ENCODE data around the gene CNGB1. TPM values are rescaled to one million over a fixed set of nuclear protein-coding genes. Genes with fewer than 3 reads are reported as not detected.

CNGB1 gene
- total and polyA plus RNA-seq, 2 donors from 2014 or later = not detected

DNA sequence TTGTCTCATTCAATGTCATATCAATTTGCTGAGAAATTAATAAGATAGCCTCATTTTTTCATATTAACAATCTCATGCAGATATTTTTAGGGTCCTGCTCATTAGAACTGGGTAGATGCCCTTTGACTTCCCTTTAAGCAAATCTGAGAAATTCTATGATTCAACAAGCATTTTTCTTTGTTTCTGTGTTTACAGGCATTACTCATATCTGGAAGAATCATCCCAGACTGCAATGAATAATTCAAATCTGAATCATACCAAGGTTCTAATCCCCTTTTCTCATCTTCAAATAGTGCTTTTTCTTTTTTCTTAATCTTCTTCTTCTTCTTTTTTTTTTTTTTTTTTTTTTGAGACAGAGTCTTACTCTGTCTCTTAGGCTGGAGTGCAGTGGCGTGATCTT lies 99.5 kb downstream of the CNGB1 start:
- no peak overlapping the region for H3K9ac ChIP-seq (ENCODE audit: low read length in 3 of 3)
- no peak overlapping the region for H3K4me3 ChIP-seq (ENCODE audit: low read length in 3 of 3)
- FAIRE-seq (no peak), DNase-seq (no peak)
- H3K9me3 ChIP-seq (ENCODE audit: control insufficient read depth in 2 of 3, insufficient read depth in 1 of 3, low read length in 3 of 3) = no peaks in the 10 kb centered on the region
- H3K27ac ChIP-seq (ENCODE audit: low read depth in 2 of 2, low read length in 2 of 2) = no peak overlapping the region
- no peaks in the 10 kb centered on the region for H3K4me1 ChIP-seq (ENCODE audit: control insufficient read depth in 2 of 3, insufficient read depth in 2 of 3, low read depth in 1 of 3, low read length in 3 of 3)
- no peaks in the 10 kb centered on the region for H3K27me3 ChIP-seq (ENCODE audit: control insufficient read depth, insufficient read depth, low read length)
- no peaks in the 10 kb centered on the region for H3K36me3 ChIP-seq (ENCODE audit: control insufficient read depth in 2 of 3, insufficient read depth in 3 of 3, low read length in 3 of 3)
- intact Hi-C loops (cut with DNase I) = no loop called here
- TF ChIP-seq CTCF (IDR thresholded peaks at IDR 0.05; ENCODE audit: borderline replicate concordance, extremely low read depth, insufficient read depth) = no peak

DNA sequence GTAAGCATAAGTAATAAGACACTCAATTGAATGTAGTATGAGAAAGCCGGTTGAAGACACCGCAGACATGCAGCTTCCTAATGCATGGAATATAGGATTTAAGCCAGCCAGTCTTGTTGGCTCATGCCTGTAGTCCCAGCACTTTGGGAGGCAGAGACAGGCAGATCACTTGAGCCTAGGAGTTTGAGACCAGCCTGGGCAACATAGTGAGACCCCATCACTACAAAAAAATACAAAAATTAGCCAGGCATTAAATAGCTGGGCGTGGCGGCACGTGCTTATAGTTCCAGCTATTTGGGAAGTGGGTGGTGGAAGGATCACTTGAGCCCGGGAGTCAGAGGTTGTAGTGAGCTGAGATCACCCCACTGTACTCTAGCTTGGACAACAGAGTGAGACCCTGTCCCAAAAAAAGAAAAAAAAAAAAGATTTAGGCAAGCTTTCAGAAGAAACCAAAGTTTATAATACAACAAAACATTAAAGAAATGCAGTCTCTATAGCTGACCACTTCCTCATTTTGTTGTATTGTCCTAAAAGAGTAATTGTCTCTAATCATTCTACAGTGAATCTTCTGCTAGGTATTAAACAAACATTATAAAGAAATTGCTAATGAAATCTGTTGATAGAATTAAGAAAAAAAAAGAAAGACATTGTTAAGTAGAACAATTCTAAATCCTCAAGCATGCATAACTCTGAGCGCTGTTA lies 100.0 kb downstream of the CNGB1 start:
- Histone ChIP-seq H3K4me1 (ENCODE audit: control insufficient read depth in 2 of 3, insufficient read depth in 2 of 3, low read depth in 1 of 3, low read length in 3 of 3) (no peaks in the 10 kb centered on the region), H3K36me3 (ENCODE audit: control insufficient read depth in 2 of 3, insufficient read depth in 3 of 3, low read length in 3 of 3) (no peaks in the 10 kb centered on the region), H3K27ac (ENCODE audit: low read depth in 2 of 2, low read length in 2 of 2) (no peak overlapping the region), H3K9me3 (ENCODE audit: control insufficient read depth in 2 of 3, insufficient read depth in 1 of 3, low read length in 3 of 3) (no peaks in the 10 kb centered on the region), H3K27me3 (ENCODE audit: control insufficient read depth, insufficient read depth, low read length) (no peaks in the 10 kb centered on the region), H3K4me3 (ENCODE audit: low read length in 3 of 3) (no peak overlapping the region), H3K9ac (ENCODE audit: low read length in 3 of 3) (no peak overlapping the region)
- no peak for TF ChIP-seq CTCF (IDR thresholded peaks at IDR 0.05; ENCODE audit: borderline replicate concordance, extremely low read depth, insufficient read depth)
- intact Hi-C loops (cut with DNase I) = no loop called here
- FAIRE-seq (no peak), DNase-seq (peak in 1 of 5 donors; percentile 11)

DNA sequence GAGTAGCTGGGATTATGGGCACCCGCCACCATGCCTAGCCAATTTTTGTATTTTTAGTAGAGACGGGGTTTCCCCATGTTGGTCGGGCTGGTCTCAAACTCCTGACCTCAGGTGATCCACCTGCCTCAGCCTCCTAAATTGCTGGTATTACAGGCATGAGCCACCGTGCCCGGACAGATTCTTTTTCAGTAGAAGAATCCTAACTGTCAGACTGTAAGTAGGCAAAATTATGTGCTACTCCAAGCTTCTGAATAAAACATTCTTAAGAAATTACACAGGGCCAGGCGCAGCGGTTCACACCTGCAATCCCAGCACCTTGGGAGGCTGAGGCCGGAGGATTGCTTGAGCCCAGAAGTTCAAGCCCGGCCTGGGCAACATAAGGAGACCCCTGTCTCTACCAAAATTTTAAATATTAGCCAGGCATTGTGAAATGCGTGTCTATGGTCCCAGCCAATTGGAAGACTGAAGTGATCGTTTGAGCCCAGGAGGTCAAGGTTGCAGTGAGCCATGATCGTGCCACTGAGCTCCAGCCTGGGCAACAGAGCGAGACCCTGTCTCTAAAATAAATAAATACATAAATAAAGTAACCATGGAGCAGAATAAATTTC lies 101.9 kb downstream of the CNGB1 start:
- DNase-seq (peak in 1 of 5 donors; percentile 9), FAIRE-seq (no peak)
- Histone ChIP-seq H3K27ac (ENCODE audit: low read depth in 2 of 2, low read length in 2 of 2) (no peak overlapping the region), H3K36me3 (ENCODE audit: control insufficient read depth in 2 of 3, insufficient read depth in 3 of 3, low read length in 3 of 3) (no peaks in the 10 kb centered on the region), H3K9ac (ENCODE audit: low read length in 3 of 3) (no peak overlapping the region), H3K4me1 (ENCODE audit: control insufficient read depth in 2 of 3, insufficient read depth in 2 of 3, low read depth in 1 of 3, low read length in 3 of 3) (no peaks in the 10 kb centered on the region), H3K9me3 (ENCODE audit: control insufficient read depth in 2 of 3, insufficient read depth in 1 of 3, low read length in 3 of 3) (no peaks in the 10 kb centered on the region), H3K4me3 (ENCODE audit: low read length in 3 of 3) (no peak overlapping the region), H3K27me3 (ENCODE audit: control insufficient read depth, insufficient read depth, low read length) (no peaks in the 10 kb centered on the region)
- intact Hi-C loops (cut with DNase I) = loop anchor here (5.0 kb wide), 1 partner anchor 112 kb away; no protein-coding TSS in a partner anchor
- TF ChIP-seq CTCF (IDR thresholded peaks at IDR 0.05; ENCODE audit: borderline replicate concordance, extremely low read depth, insufficient read depth) = no peak
